T-helper 1 cell treated with Interleukin-12 subunit alpha and Interleukin-12 subunit beta and Interleukin-4 antibody, amounts not matched to agents 30 μg/mL and 1 μg/mL, for 36 hours (primary cell): Measurements from ENCODE around the gene PLK2.
A peak's percentile ranks its signal among the peaks of the same experiment; 100 is the strongest.

Experiments used
- H3K27ac Mint-ChIP-seq: one replicate; pipeline ENCODE4 v1.8.0; 2021; ENCODE audit warnings: mild to moderate bottlenecking, mixed read lengths
- H3K27me3 Mint-ChIP-seq: one replicate; pipeline ENCODE4 v1.8.0; 2021; ENCODE audit warnings: low read depth, mixed read lengths
- H3K36me3 Mint-ChIP-seq: one replicate; pipeline ENCODE4 v1.8.0; 2021; ENCODE audit warnings: low read depth, mixed read lengths
- H3K4me1 Mint-ChIP-seq: one replicate; pipeline ENCODE4 v1.8.0; 2021; ENCODE audit warnings: low read depth, mixed read lengths
- H3K4me3 Mint-ChIP-seq: one replicate; pipeline ENCODE4 v1.8.0; 2021; ENCODE audit warnings: mild to moderate bottlenecking, moderate library complexity, mixed read lengths
- H3K9me3 Mint-ChIP-seq: one replicate; pipeline ENCODE4 v1.8.0; 2021; ENCODE audit warnings: mixed read lengths

The PLK2 gene

DNA sequence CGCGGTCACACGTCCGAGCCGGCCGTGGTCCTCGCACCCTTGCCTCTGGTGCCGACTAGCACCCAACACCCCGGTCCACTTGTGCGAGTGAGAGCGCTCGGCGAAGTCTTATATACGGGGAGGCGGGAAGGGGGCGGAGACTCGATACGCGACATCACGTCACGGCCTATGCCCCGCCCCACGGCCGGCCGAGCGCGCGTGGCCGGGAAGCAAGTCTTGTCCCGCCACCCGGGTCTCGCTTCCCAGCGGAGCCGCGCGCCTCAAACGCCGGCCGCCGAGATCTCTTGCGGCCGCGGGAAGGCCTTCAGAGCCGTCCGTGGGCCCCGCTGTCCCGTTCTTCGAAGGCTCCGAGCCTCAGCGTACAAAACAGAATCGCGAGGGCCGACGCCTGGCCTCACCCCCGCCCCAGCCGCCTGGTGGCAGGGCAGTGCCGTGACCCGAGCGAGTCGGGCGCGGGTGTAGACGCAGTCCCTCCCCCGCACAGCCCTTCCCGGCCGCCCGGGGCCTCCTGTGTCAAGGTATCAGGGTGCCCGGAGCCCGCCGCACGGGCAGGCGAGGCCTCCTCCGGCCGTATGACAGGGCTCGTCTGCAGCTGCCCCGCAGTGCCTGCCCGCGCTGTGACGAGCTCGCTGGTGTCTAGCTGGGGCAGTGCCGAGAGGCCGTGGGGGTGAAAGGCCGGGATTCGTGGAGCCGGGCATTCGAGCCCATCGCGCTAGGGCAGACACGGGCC is at the start of gene PLK2:
Gene PLK2 (minus strand): TSS at position 85 of the 730 bp plus-strand sequence. CDS start 127 bp downstream, outside the sequence.
- Mint-ChIP-seq H3K9me3 (no peaks in the 10 kb centered on the region), H3K27ac (peak within 1 kb of the TSS; percentile 36), H3K27me3 (peaks cover 27% of the 10 kb centered on the region), H3K4me3 (peak within 1 kb of the TSS; percentile 81), H3K36me3 (peaks cover 4% of the 10 kb centered on the region), H3K4me1 (peaks cover 18% of the 10 kb centered on the region)

DNA sequence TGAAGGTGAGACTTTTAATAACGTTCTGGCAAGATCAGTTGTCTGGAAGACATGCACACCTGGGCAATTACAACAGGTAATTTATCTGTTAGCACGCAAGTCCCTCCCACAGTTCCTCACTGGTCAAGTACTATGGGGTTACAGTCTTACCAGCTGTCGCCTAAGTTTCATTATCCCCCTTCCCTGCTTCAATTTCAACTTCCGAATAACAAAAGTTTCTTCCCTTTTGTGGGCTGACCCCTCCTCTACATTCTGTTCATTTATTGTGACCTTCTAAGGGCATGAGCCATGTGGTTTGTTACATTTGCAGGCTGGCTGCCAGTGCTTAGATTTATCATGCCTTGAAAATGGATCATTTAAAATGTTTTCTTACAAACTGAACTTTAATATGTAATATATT is 47.8 kb upstream of the PLK2 start:
- Mint-ChIP-seq H3K4me1 (no peaks in the 10 kb centered on the region), H3K4me3 (no peak overlapping the region)

DNA sequence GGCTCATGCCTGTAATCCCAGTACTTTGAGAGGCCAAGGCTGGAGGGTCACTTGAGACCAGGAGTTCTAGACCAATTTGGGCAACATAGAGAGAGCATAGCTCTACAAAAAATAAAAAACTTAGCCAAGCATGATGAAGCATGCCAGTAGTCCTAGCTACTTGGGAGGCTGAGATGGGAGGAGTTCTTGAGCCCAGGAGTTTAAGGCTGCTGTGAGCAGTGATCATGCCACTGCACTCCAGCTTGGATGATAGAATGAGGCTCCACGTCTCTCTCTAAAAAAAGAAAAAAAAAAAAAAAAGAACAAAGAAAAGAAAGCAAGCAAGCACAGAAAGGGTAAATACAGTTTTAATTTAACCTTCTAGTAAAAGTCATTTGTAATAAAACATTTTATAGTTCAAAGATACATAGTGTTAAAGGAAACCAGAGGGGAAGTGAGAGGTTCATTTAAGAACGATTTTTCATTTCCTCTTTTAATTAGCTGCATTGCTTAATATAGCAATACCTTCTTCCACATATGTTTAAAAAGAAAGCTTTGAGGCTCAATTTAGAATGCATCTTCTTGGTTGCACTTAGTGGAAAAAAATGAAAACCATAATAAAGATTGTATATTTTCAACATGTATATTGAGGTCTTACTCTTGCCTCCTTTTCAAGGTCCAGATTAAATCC is 46.2 kb upstream of the PLK2 start:
- Mint-ChIP-seq H3K9me3 (no peaks in the 10 kb centered on the region), H3K36me3 (no peaks in the 10 kb centered on the region), H3K27ac (no peak overlapping the region), H3K4me1 (no peaks in the 10 kb centered on the region), H3K27me3 (peaks cover 11% of the 10 kb centered on the region), H3K4me3 (no peak overlapping the region)

More for the DNA sequence above, 47.8 kb upstream of the PLK2 start:
- Mint-ChIP-seq H3K36me3 (no peaks in the 10 kb centered on the region), H3K27ac (no peak overlapping the region), H3K27me3 (peaks cover 10% of the 10 kb centered on the region), H3K9me3 (no peaks in the 10 kb centered on the region)

DNA sequence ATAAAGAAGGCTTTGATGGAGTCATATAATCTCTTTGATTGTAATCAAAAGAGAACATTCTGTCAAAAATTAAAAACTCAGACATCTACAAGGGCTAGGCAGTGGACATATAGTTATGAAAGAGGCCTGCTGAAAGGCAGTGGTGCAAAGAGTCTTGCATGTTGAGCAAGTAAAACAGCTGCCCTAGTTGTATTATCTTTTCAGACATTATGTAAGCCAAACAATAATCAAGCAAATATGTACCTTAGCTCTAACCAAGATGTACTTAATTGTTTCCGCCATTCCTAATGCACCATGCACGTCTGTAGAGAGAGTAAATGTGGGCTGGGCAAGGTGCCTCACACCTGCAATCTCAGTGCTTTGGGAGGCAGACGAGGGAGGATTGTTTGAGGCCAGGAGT is 45.6 kb upstream of the PLK2 start:
- Mint-ChIP-seq H3K4me3 (no peak overlapping the region), H3K27ac (no peak overlapping the region), H3K4me1 (no peaks in the 10 kb centered on the region), H3K36me3 (no peaks in the 10 kb centered on the region), H3K9me3 (no peaks in the 10 kb centered on the region), H3K27me3 (peaks cover 11% of the 10 kb centered on the region)

DNA sequence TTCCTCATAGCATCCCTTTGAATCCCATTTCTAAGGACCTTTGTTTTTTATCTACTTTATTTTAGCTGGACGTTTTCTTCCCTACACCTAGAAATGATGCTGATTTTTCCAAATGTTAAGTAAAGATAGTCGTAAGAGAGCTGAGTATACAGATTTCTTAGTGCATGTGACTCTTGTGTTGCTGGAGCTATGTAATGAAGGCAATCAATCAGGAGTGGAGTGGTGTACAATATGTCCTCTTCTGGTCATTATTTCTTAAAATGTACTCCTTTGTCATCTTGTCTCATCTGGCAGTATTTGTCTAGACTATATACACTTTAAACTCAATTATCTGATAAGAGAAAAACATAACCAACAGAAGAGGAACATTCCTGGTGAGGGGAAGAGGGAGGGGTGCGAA is 44.9 kb upstream of the PLK2 start:
- no peak overlapping the region for H3K4me3 Mint-ChIP-seq
- H3K27ac Mint-ChIP-seq: no peak overlapping the region
- H3K9me3 Mint-ChIP-seq: no peaks in the 10 kb centered on the region
- peaks cover 11% of the 10 kb centered on the region for H3K27me3 Mint-ChIP-seq
- peaks cover 5% of the 10 kb centered on the region for H3K4me1 Mint-ChIP-seq
- H3K36me3 Mint-ChIP-seq: no peaks in the 10 kb centered on the region

DNA sequence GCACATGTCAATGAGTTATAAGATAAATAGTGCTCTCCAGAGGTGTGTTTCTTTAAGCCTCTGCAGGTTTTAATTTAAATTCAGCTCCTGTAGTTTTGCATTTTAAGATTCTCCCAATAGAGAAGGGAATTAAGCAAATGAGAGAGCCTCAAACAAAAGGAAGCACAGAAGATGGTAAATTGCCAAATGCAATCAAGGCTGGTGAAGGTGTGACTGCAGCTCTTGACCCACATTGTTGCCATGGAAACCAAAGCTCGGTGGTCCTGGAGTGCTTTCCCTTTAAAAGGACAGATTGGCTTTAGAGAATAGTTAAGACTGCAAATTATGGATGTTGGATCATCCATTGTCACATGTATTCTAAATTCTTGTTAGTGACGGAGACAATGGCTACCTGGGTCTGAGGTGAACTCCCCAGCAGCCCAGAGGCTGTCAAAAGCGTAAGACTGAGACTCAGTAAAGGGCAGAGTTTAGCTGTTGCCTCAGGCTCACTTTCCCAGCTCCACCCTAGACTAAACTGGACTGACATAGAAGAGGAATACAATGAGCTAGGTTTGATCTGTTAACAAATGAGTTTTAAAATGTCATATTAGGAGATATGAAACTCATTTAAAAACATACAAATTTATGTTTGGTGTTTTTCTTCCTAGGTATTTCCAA is 43.6 kb upstream of the PLK2 start:
- no peaks in the 10 kb centered on the region for H3K9me3 Mint-ChIP-seq
- peaks cover 11% of the 10 kb centered on the region for H3K27me3 Mint-ChIP-seq
- H3K36me3 Mint-ChIP-seq: no peaks in the 10 kb centered on the region
- H3K4me3 Mint-ChIP-seq: no peak overlapping the region
- no peak overlapping the region for H3K27ac Mint-ChIP-seq
- peaks cover 7% of the 10 kb centered on the region for H3K4me1 Mint-ChIP-seq

DNA sequence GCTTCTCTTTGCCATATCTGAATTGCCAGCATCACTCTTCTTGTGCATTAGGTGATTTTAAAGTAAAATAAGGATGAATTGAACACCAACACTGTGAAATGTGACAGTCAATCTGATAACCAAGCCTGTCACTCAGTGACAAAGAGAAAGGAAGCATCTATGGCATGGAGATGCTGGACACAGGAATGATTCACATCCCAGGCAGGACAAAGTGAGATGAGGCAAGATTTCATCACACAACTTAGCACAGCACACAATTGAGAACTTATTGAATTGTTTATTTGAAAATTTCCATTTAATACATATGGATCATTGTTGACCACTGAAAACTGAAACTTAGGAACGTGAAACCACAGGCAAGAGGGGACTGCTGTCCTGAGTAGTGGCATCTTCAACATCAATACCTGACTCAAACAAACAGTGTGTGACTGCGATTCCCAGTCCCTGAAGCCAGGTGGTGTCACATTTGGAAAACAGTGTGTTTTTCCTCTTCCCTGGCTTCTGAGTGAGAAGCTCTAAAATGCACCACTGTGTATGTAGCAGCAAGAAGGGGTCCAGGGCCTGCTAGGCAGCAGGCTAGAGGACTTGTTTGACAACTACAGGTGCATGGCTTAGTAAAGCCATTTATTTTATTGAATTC is 42.0 kb upstream of the PLK2 start:
- Mint-ChIP-seq H3K9me3 (no peaks in the 10 kb centered on the region), H3K4me1 (peaks cover 7% of the 10 kb centered on the region), H3K36me3 (no peaks in the 10 kb centered on the region), H3K4me3 (no peak overlapping the region), H3K27ac (no peak overlapping the region), H3K27me3 (peaks cover 11% of the 10 kb centered on the region)

DNA sequence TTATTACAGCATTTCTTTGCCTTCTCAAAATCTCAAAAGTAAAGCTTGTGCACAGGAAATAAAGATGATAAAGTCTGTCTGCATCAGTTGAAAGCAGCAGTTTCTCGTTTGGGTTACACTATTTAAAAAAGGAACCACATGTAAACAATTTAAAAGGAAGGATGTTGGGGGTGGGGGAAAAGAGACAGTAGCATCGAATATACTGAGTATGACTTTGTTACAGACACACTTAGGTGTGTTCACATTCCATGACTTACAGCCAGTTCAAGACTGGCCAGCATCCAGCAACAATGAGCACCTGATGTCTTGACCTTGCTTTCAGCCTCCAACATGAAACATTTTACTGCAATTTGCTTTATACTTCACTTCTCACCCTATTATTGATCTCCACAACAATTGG is 40.1 kb upstream of the PLK2 start:
- Mint-ChIP-seq H3K36me3 (no peaks in the 10 kb centered on the region), H3K4me1 (peaks cover 7% of the 10 kb centered on the region), H3K27me3 (peaks cover 7% of the 10 kb centered on the region), H3K9me3 (no peaks in the 10 kb centered on the region), H3K27ac (peak overlapping the region; percentile 52), H3K4me3 (no peak overlapping the region)

DNA sequence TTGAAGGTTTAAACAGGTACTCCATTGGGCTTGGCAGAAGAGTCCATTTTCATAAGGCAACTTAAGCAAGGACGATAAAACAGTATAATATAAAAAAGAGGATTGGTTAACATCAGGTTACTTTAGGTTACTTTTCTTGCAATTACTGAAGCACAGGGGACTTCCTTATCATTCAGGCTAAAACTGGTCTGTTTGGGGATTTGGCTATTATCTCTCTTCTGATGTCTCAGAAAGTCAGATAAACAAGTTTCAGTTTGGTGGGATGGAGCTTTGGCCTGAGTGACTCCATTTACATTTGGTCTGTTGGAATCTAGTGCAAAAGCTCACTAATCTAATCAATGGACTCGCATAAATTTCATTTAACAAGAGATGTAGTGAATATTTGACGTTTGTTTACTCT is 39.3 kb upstream of the PLK2 start:
- Mint-ChIP-seq H3K4me1 (peaks cover 7% of the 10 kb centered on the region), H3K9me3 (no peaks in the 10 kb centered on the region), H3K27ac (no peak overlapping the region), H3K27me3 (peaks cover 3% of the 10 kb centered on the region), H3K36me3 (no peaks in the 10 kb centered on the region), H3K4me3 (no peak overlapping the region)

DNA sequence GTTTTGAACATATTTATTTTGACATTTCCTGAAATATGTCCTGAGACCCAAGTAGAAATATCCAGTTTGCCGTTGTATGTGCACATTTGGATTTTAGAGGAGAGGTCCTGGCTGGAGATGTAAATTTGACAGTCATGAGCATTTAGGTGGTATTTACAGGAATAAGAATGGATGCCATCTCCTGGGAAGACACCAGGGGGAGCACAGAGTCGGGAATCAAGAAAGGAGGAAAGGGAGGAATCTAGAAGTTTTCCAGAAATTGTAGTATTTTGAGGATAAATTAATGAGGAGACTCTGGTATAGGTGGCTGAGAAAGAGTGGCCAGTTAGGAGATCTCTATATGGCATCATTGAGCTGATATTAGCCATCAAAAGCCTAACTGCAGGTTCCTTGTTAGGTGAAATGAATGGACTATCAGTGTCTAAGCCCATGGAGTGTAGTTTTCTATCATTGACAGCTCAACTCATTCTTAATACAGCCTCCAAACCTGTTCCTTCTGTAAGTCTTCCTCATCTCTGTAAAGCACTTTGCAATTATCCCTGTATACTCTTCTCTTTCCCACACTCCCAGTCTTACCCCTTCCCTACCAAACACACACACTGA is 38.6 kb upstream of the PLK2 start:
- Mint-ChIP-seq H3K27ac (no peak overlapping the region), H3K4me1 (peaks cover 7% of the 10 kb centered on the region), H3K4me3 (no peak overlapping the region), H3K36me3 (no peaks in the 10 kb centered on the region), H3K27me3 (peaks cover 3% of the 10 kb centered on the region), H3K9me3 (no peaks in the 10 kb centered on the region)

DNA sequence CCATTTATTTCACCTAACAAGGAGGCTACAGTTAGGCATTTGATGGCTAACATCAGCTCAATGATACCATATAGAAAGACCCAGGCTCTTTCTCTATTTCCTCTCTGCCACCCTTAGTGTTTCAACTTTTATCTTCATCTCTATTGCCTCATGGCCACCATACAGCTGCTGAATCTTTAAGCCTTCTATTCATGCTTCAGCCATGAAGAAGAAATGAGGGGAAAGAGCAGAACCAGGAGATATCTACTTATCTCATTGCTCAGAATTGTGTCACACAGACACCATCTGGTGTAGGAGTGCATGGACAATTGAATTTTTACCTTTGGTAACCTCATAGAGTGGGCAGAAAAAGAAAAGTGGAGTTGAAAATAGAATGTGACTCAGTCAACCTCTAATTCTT is 38.0 kb upstream of the PLK2 start:
- no peaks in the 10 kb centered on the region for H3K9me3 Mint-ChIP-seq
- H3K4me1 Mint-ChIP-seq: peaks cover 7% of the 10 kb centered on the region
- no peaks in the 10 kb centered on the region for H3K36me3 Mint-ChIP-seq
- H3K27ac Mint-ChIP-seq: no peak overlapping the region
- peaks cover 2% of the 10 kb centered on the region for H3K27me3 Mint-ChIP-seq
- H3K4me3 Mint-ChIP-seq: no peak overlapping the region

DNA sequence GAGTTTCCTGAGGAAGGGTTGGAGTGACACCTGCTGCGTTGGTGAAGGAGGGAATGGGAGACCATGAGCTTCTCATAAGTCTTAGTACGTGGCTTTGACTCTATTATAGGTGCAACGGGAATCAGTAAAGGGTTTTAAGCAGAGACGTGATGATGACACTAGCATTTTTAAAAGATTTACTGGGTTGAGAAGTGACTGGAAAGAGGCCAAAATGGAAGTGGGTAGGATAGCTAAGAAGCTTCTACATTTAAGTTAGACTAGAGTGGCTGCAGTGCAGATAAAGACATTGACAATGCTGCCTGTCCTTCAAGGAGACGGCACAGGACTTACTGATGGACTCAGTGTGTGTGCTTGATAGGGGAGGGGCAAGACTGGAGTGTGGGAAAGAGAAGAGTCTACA is 37.5 kb upstream of the PLK2 start:
- Mint-ChIP-seq H3K4me1 (peaks cover 7% of the 10 kb centered on the region), H3K27ac (no peak overlapping the region), H3K4me3 (no peak overlapping the region), H3K9me3 (no peaks in the 10 kb centered on the region), H3K27me3 (no peaks in the 10 kb centered on the region), H3K36me3 (no peaks in the 10 kb centered on the region)

DNA sequence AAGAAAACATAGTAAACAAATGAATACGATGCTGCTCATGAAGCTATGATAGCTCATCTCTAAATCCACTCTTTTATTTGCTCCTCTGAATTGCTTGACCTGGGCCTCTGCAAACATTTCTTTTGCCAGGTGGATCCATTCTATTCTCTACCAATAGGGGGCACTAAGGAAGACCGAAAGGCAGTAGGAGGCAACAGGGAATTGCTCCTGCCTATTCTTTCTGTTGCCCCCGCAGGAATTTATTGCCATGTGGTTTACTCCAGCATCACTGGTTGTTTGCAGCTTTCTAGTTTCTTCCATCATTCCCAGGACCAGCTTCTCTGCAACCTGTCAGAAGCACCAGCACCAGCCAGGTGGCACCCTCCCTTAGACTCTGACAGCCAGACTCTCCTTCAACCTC is 36.6 kb upstream of the PLK2 start:
- Mint-ChIP-seq H3K4me1 (peaks cover 7% of the 10 kb centered on the region), H3K27me3 (no peaks in the 10 kb centered on the region), H3K36me3 (no peaks in the 10 kb centered on the region), H3K27ac (no peak overlapping the region), H3K9me3 (no peaks in the 10 kb centered on the region), H3K4me3 (no peak overlapping the region)

DNA sequence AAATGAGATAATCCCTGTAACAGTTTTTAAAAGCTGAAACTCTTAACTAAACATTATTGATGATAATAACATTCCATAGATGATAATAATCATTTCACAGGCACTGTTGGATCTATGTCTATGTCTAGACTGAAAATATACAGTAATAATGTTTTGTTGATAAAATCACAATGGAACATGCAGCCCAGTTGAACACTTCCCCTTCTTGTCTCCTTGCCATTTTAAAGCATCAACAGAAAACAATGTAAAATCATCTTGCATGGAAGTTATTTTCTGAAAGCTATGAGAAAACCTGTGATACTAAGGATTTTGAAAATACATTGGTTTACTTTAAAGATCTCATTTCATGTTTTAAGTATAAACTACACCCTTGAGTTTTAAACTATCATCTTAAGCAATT is 33.3 kb upstream of the PLK2 start:
- no peaks in the 10 kb centered on the region for H3K4me1 Mint-ChIP-seq

More for the DNA sequence above, 33.3 kb upstream of the PLK2 start:
- no peaks in the 10 kb centered on the region for H3K9me3 Mint-ChIP-seq
- H3K36me3 Mint-ChIP-seq: no peaks in the 10 kb centered on the region
- peaks cover 15% of the 10 kb centered on the region for H3K27me3 Mint-ChIP-seq
- no peak overlapping the region for H3K4me3 Mint-ChIP-seq
- no peak overlapping the region for H3K27ac Mint-ChIP-seq
